UCSD-AML1 (cell line): ENCODE measurements around the gene FBXO17.

ENCODE experiments used
- DNase-seq: peaks from one replicate; lab custom pipeline; 2025; ENCODE audit not compliant: unreplicated experiment; lab: John Stamatoyannopoulos, UW

The FBXO17 gene

GRCh38 chr19:38918526-38918925 is 57.0 kb downstream of the FBXO17 start:
- DNase-seq, result no peak

- peak; percentile 21 for DNase-seq
These were observed 57.5 kb downstream of the FBXO17 start for GRCh38 chr19:38917921-38918491.

GRCh38 chr19:38917516-38917915 is 58.0 kb downstream of the FBXO17 start:
- DNase-seq, result no peak

GRCh38 chr19:38915329-38916321 is 59.9 kb downstream of the FBXO17 start:
- DNase-seq, result no peak

GRCh38 chr19:38913958-38914357 is 61.6 kb downstream of the FBXO17 start:
- no peak for DNase-seq

- no peak for DNase-seq
These were observed 62.7 kb downstream of the FBXO17 start for GRCh38 chr19:38912600-38913514.

GRCh38 chr19:38911388-38912001 is 64.0 kb downstream of the FBXO17 start:
- DNase-seq, result no peak

GRCh38 chr19:38910488-38910887 is 65.1 kb downstream of the FBXO17 start:
- no peak for DNase-seq

- DNase-seq, result no peak
These were observed 66.6 kb downstream of the FBXO17 start for GRCh38 chr19:38908911-38909310.

GRCh38 chr19:38907670-38908069 is 67.9 kb downstream of the FBXO17 start:
- no peak for DNase-seq

- no peak for DNase-seq
These were observed 68.3 kb downstream of the FBXO17 start for GRCh38 chr19:38907227-38907626.

- no peak for DNase-seq
These were observed 69.9 kb downstream of the FBXO17 start for GRCh38 chr19:38905620-38906019.

GRCh38 chr19:38904581-38905539 is 70.7 kb downstream of the FBXO17 start:
- no peak for DNase-seq

GRCh38 chr19:38901683-38902082 is 73.9 kb downstream of the FBXO17 start:
- DNase-seq, result no peak

- DNase-seq, result no peak
These were observed 74.8 kb downstream of the FBXO17 start for GRCh38 chr19:38900743-38901190.

GRCh38 chr19:38900202-38900629 is 75.3 kb downstream of the FBXO17 start:
- DNase-seq, result no peak

- peak; percentile 100 for DNase-seq
These were observed 75.9 kb downstream of the FBXO17 start, which contains the start of the genes NFKBIB and SIRT2 for GRCh38 chr19:38899447-38900201. TSS of gene NFKBIB (plus strand) at chr19:38899969. CDS start at chr19:38900033, 64 bp downstream. TSS of gene SIRT2 (minus strand) at chr19:38899618. CDS start at chr19:38899521, 97 bp downstream.

- no peak for DNase-seq
These were observed 76.6 kb downstream of the FBXO17 start for GRCh38 chr19:38898788-38899446.
